A549 (cell line): ENCODE measurements around the gene LRFN4.

ENCODE experiments used
- POLR2A ChIP-seq: IDR thresholded peaks from 2 replicates; pipeline ENCODE4 v1.6.1; 2012; ENCODE audit warnings: mild to moderate bottlenecking, low read length
- TF ChIP-seq, protein P1 (sequence below): fragments of >200 bp; sonication (Bioruptor Twin); formaldehyde crosslinking; IDR thresholded peaks from 3 replicates; pipeline ENCODE4 v1.5.1; 2016

DNA sequence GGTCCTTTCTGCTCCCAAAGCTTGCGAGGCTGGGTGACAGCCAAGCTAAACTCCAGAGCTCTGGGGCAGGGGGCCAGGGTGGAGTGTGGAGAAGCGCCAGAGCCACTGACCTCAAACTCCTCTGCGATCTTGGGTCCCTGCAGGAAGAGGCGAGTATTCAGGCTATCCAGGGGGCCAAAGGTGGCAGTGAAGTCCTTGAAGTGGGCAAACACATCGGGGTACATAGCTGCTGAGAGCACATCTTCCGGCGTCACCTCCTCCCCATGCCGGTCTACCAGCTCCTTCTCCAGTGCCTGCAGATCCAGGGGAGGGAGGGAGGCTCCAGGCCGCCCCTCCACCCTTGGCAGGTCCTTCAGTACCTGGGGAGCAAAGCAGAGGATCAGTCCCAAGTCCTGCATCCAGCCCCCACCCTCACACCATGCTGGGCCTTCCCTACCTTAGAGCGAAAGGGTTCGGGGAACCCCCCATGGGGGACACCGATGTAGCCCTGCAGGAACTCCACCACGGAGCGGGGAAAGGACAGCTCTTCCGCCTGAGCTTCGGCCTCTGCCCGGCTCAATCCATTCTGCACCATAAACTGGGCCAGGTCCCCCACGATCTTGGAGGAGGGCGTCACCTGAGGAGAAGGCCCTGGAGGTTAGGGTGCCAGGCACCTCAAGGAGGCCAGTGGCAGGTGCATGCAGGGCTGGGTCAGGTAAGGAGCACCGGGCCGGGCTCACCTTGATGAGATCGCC is 7.2 kb upstream of the LRFN4 start:
- TF ChIP-seq POLR2A, result no peak
- TF ChIP-seq, protein P1, sequence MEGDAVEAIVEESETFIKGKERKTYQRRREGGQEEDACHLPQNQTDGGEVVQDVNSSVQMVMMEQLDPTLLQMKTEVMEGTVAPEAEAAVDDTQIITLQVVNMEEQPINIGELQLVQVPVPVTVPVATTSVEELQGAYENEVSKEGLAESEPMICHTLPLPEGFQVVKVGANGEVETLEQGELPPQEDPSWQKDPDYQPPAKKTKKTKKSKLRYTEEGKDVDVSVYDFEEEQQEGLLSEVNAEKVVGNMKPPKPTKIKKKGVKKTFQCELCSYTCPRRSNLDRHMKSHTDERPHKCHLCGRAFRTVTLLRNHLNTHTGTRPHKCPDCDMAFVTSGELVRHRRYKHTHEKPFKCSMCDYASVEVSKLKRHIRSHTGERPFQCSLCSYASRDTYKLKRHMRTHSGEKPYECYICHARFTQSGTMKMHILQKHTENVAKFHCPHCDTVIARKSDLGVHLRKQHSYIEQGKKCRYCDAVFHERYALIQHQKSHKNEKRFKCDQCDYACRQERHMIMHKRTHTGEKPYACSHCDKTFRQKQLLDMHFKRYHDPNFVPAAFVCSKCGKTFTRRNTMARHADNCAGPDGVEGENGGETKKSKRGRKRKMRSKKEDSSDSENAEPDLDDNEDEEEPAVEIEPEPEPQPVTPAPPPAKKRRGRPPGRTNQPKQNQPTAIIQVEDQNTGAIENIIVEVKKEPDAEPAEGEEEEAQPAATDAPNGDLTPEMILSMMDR, result no peak
